ENCODE measurements around the gene C6orf47. TPM values are rescaled to one million over a fixed set of nuclear protein-coding genes. Genes with fewer than 3 reads are reported as not detected.
A peak's percentile ranks its signal among the peaks of the same experiment; 100 is the strongest.

Gene C6orf47
- total and polyA plus RNA-seq, 2 of the 13 experiments (the other 11 are each of a cell fraction or from before 2014, with no cell fraction given), result 1.7 to 18.1 TPM

DNA sequence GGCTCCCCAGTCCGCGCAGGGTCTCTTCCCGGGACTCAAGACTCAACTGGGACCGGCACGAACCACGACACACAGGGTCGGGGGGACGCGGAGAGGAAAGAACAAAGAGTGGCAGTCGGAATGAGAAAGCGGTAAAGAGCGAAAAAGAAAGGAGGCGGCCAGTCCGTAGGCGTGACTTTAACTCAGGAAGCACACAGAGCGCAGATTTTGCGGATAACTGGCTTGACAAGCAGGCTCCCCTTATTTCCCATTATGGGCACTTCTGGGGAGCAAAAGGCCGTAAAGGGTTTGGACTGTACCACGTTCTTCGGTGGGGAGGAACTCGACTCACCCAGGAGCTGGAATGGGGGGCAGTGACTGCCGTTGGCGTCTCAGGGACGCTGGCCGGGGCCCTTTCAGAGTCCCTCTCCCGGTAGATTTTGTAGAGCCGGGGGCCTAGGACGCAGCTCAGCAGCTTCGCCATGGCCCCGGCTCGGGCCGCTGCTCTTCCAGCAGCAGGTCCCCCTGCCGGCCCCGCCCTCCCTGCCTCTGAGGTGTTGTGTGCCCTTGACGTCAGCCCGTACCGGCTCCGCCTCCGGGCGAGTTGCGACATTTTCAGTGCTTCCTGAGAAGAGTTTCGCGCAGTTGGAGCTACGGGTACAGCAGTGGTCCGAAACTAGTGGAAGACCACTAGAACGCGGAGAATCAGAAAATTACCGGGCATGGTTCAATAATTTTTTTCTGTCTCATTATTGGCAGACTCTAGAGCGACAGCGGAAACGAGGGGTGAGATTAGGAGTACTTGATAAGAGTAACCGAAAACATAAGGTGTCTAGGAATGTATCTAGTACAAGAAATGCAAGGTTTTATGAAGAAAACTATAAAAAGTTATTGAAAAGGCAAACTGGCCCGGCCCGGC, 42.5 kb upstream of the C6orf47 start, which contains the start of gene ABHD16A (continued):
- TF ChIP-seq, protein P1, sequence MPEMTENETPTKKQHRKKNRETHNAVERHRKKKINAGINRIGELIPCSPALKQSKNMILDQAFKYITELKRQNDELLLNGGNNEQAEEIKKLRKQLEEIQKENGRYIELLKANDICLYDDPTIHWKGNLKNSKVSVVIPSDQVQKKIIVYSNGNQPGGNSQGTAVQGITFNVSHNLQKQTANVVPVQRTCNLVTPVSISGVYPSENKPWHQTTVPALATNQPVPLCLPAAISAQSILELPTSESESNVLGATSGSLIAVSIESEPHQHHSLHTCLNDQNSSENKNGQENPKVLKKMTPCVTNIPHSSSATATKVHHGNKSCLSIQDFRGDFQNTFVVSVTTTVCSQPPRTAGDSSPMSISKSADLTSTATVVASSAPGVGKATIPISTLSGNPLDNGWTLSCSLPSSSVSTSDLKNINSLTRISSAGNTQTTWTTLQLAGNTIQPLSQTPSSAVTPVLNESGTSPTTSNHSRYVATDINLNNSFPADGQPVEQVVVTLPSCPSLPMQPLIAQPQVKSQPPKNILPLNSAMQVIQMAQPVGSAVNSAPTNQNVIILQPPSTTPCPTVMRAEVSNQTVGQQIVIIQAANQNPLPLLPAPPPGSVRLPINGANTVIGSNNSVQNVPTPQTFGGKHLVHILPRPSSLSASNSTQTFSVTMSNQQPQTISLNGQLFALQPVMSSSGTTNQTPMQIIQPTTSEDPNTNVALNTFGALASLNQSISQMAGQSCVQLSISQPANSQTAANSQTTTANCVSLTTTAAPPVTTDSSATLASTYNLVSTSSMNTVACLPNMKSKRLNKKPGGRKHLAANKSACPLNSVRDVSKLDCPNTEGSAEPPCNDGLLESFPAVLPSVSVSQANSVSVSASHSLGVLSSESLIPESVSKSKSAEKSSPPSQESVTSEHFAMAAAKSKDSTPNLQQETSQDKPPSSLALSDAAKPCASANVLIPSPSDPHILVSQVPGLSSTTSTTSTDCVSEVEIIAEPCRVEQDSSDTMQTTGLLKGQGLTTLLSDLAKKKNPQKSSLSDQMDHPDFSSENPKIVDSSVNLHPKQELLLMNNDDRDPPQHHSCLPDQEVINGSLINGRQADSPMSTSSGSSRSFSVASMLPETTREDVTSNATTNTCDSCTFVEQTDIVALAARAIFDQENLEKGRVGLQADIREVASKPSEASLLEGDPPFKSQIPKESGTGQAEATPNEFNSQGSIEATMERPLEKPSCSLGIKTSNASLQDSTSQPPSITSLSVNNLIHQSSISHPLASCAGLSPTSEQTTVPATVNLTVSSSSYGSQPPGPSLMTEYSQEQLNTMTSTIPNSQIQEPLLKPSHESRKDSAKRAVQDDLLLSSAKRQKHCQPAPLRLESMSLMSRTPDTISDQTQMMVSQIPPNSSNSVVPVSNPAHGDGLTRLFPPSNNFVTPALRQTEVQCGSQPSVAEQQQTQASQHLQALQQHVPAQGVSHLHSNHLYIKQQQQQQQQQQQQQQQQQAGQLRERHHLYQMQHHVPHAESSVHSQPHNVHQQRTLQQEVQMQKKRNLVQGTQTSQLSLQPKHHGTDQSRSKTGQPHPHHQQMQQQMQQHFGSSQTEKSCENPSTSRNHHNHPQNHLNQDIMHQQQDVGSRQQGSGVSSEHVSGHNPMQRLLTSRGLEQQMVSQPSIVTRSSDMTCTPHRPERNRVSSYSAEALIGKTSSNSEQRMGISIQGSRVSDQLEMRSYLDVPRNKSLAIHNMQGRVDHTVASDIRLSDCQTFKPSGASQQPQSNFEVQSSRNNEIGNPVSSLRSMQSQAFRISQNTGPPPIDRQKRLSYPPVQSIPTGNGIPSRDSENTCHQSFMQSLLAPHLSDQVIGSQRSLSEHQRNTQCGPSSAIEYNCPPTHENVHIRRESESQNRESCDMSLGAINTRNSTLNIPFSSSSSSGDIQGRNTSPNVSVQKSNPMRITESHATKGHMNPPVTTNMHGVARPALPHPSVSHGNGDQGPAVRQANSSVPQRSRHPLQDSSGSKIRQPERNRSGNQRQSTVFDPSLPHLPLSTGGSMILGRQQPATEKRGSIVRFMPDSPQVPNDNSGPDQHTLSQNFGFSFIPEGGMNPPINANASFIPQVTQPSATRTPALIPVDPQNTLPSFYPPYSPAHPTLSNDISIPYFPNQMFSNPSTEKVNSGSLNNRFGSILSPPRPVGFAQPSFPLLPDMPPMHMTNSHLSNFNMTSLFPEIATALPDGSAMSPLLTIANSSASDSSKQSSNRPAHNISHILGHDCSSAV (CRISPR knock-in tag; IDR thresholded peaks at IDR 0.05; ENCODE audit: borderline replicate concordance), result no peak
- TF ChIP-seq ZNF136 (CRISPR knock-in tag; IDR thresholded peaks at IDR 0.05; ENCODE audit: low read depth) (peak; percentile 77; the same call in 1 of the 2 replicates), BRCA1 (CRISPR knock-in tag; IDR thresholded peaks at IDR 0.05) (no peak), MIER3 (CRISPR knock-in tag; IDR thresholded peaks at IDR 0.05; ENCODE audit: borderline replicate concordance) (peak; percentile 92), RXRA (CRISPR knock-in tag; IDR thresholded peaks at IDR 0.05) (peak; percentile 64), RXRB (CRISPR knock-in tag; IDR thresholded peaks at IDR 0.05; ENCODE audit: borderline replicate concordance) (peak; percentile 70), ZNF446 (CRISPR knock-in tag; IDR thresholded peaks at IDR 0.05) (no peak), RORA (CRISPR knock-in tag; IDR thresholded peaks at IDR 0.05) (no peak), FOSL1 (CRISPR knock-in tag; IDR thresholded peaks at IDR 0.05; ENCODE audit: borderline replicate concordance) (no peak), HNRNPH1 (optimal IDR thresholded peaks at IDR 0.05; ENCODE audit: low read depth, low read length) (no peak), ZNF746 (CRISPR knock-in tag; IDR thresholded peaks at IDR 0.05) (peak; percentile 60; the same call in 1 of the 2 replicates), GZF1 (CRISPR knock-in tag; IDR thresholded peaks at IDR 0.05) (peak; percentile 42; the same call in 1 of the 2 replicates), ZNF335 (CRISPR knock-in tag; IDR thresholded peaks at IDR 0.05) (peak; percentile 96)
- TF ChIP-seq, protein P2, sequence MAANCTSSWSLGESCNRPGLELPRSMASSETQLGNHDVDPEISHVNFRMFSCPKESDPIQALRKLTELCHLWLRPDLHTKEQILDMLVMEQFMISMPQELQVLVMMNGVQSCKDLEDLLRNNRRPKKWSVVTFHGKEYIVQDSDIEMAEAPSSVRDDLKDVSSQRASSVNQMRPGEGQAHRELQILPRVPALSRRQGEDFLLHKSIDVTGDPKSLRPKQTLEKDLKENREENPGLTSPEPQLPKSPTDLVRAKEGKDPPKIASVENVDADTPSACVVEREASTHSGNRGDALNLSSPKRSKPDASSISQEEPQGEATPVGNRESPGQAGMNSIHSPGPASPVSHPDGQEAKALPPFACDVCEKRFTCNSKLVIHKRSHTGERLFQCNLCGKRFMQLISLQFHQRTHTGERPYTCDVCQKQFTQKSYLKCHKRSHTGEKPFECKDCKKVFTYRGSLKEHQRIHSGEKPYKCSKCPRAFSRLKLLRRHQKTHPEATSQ (CRISPR knock-in tag; IDR thresholded peaks at IDR 0.05; ENCODE audit: borderline replicate concordance), result peak; percentile 81; the same call in 1 of the 2 replicates
- TF ChIP-seq, protein P3, sequence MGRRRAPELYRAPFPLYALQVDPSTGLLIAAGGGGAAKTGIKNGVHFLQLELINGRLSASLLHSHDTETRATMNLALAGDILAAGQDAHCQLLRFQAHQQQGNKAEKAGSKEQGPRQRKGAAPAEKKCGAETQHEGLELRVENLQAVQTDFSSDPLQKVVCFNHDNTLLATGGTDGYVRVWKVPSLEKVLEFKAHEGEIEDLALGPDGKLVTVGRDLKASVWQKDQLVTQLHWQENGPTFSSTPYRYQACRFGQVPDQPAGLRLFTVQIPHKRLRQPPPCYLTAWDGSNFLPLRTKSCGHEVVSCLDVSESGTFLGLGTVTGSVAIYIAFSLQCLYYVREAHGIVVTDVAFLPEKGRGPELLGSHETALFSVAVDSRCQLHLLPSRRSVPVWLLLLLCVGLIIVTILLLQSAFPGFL (CRISPR knock-in tag; IDR thresholded peaks at IDR 0.05), result no peak
- TF ChIP-seq, protein P4, sequence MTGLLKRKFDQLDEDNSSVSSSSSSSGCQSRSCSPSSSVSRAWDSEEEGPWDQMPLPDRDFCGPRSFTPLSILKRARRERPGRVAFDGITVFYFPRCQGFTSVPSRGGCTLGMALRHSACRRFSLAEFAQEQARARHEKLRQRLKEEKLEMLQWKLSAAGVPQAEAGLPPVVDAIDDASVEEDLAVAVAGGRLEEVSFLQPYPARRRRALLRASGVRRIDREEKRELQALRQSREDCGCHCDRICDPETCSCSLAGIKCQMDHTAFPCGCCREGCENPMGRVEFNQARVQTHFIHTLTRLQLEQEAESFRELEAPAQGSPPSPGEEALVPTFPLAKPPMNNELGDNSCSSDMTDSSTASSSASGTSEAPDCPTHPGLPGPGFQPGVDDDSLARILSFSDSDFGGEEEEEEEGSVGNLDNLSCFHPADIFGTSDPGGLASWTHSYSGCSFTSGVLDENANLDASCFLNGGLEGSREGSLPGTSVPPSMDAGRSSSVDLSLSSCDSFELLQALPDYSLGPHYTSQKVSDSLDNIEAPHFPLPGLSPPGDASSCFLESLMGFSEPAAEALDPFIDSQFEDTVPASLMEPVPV (CRISPR knock-in tag; IDR thresholded peaks at IDR 0.05), result peak; percentile 96

All from HepG2 (cell line).